ENCODE measurements around the gene CLTCL1.
"Not testable (repeated sequence)": the region's sequence is repeated elsewhere in the genome, so short reads cannot be mapped to it uniquely, and the experiment has no call there.

CLTCL1 gene

GRCh38 chr22:19306535-19306934 lies 15.0 kb upstream of the CLTCL1 start:
- not testable (repeated sequence) for H3K27me3 Mint-ChIP-seq, H3K9me3 Mint-ChIP-seq, H3K27ac Mint-ChIP-seq, H3K36me3 Mint-ChIP-seq, ATAC-seq, H3K4me1 Mint-ChIP-seq, H3K4me3 Mint-ChIP-seq

- Mint-ChIP-seq H3K4me1 (no peaks in the 10 kb centered on the region), H3K4me3 (no peak overlapping the region), H3K9me3 (no peaks in the 10 kb centered on the region), H3K36me3 (no peaks in the 10 kb centered on the region), H3K27ac (no peak overlapping the region), H3K27me3 (no peaks in the 10 kb centered on the region)
- no peak for ATAC-seq
These were observed 13.0 kb upstream of the CLTCL1 start for GRCh38 chr22:19304547-19304946.

GRCh38 chr22:19303785-19304184 lies 12.3 kb upstream of the CLTCL1 start:
- Mint-ChIP-seq H3K4me3 (no peak overlapping the region), H3K36me3 (no peaks in the 10 kb centered on the region), H3K27ac (no peak overlapping the region), H3K27me3 (no peaks in the 10 kb centered on the region), H3K9me3 (no peaks in the 10 kb centered on the region), H3K4me1 (no peaks in the 10 kb centered on the region)
- ATAC-seq: no peak

DNA sequence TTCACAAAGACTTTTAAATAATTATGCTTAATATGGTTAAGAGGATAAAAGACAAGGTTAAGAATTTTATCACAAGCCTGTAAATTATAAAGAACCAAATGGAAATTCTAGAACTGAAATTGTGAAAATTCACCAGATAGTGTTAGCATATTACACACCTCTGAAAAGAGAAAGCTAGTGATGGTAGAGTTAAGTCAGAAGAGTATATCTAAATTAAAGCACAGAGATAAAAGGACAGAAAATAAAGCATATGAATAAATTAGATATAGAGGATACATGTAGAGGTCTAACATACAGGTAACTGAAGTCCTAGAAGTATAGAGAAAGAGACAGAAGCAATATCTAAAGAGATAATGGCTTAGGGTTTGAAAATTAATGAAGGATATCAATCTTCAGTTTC lies 4.2 kb upstream of the CLTCL1 start:
- Mint-ChIP-seq H3K27me3 (peaks cover 16% of the 10 kb centered on the region), H3K4me3 (no peak overlapping the region), H3K4me1 (peaks cover 11% of the 10 kb centered on the region), H3K27ac (no peak overlapping the region), H3K9me3 (no peaks in the 10 kb centered on the region), H3K36me3 (no peaks in the 10 kb centered on the region)
- no peak for ATAC-seq

GRCh38 chr22:19292458-19293230 lies 1.1 kb upstream of the CLTCL1 start:
- Mint-ChIP-seq H3K27me3 (peaks cover 21% of the 10 kb centered on the region), H3K4me3 (peak overlapping the region; percentile 89), H3K9me3 (no peaks in the 10 kb centered on the region), H3K36me3 (no peaks in the 10 kb centered on the region), H3K27ac (peak overlapping the region; percentile 45), H3K4me1 (peaks cover 14% of the 10 kb centered on the region)
- ATAC-seq: no peak

GRCh38 chr22:19291218-19291579 lies 320 bp downstream of the CLTCL1 start:
- Mint-ChIP-seq H3K9me3 (no peaks in the 10 kb centered on the region), H3K27ac (no peak overlapping the region), H3K27me3 (peaks cover 26% of the 10 kb centered on the region), H3K4me3 (peak overlapping the region; percentile 81), H3K4me1 (peaks cover 14% of the 10 kb centered on the region), H3K36me3 (no peaks in the 10 kb centered on the region)
- peak; percentile 68 for ATAC-seq

GRCh38 chr22:19290400-19291217 lies 910 bp downstream of the CLTCL1 start:
- Mint-ChIP-seq H3K36me3 (no peaks in the 10 kb centered on the region), H3K4me1 (peaks cover 14% of the 10 kb centered on the region), H3K27ac (no peak overlapping the region), H3K27me3 (peaks cover 26% of the 10 kb centered on the region), H3K4me3 (peak overlapping the region; percentile 81), H3K9me3 (no peaks in the 10 kb centered on the region)
- ATAC-seq: peak; percentile 1

GRCh38 chr22:19289475-19290161 lies 1.9 kb downstream of the CLTCL1 start:
- no peak overlapping the region for H3K27ac Mint-ChIP-seq
- H3K27me3 Mint-ChIP-seq: peaks cover 26% of the 10 kb centered on the region
- H3K9me3 Mint-ChIP-seq: no peaks in the 10 kb centered on the region
- no peak overlapping the region for H3K4me3 Mint-ChIP-seq
- peaks cover 14% of the 10 kb centered on the region for H3K4me1 Mint-ChIP-seq
- ATAC-seq: no peak
- no peaks in the 10 kb centered on the region for H3K36me3 Mint-ChIP-seq

DNA sequence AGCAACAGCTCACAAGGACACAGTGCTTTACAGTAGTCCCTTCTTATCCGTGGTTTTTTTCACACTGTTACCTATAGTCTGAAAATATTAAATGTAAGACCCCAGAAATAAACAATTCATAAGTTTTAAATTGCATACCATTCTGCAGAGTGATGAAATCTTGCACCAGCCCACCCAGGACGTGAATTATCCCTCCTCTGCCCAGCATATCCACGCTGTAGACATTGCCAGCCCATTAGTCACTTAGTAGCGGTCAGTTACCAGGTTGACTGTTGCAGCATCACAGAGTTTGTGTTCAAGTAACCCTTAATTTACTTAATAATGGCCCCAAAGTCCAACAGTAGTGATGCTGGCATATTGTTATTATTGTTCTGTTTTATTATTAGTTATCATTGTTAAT lies 3.6 kb downstream of the CLTCL1 start:
- no peak for ATAC-seq
- no peak overlapping the region for H3K4me3 Mint-ChIP-seq
- H3K27me3 Mint-ChIP-seq: peaks cover 14% of the 10 kb centered on the region
- no peaks in the 10 kb centered on the region for H3K36me3 Mint-ChIP-seq
- peaks cover 14% of the 10 kb centered on the region for H3K4me1 Mint-ChIP-seq
- H3K9me3 Mint-ChIP-seq: no peaks in the 10 kb centered on the region
- H3K27ac Mint-ChIP-seq: no peak overlapping the region

DNA sequence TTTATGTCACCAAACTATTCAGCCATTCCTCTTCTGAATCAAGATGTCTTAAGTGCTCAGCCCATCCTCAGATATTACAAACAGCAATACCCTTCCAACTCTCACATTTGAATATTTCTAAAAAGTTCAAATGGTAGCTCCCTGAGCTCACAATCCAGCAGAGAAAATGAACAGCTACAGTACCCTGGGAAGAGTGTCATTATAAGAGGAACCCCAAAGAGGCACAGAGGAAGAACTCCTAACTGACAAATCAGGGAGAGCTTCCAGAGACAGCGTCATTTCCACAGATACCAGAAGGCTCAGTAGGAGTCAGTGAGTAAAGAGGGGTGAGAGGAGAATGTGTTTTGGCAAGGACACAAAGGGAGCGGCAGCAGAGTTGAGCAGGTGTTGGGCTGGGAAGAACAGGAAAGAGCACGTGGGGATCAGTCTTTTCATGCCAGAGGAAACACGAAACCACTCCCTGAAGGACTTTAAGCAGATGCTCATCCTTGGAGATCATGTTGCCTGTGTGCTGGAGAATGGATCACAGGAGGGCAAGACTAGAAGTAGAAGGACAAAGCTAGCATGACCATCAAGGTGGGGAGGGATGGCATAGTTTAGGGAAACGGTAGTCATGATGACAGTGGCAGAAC lies 4.3 kb downstream of the CLTCL1 start:
- Mint-ChIP-seq H3K36me3 (no peaks in the 10 kb centered on the region), H3K27ac (no peak overlapping the region), H3K4me1 (peaks cover 9% of the 10 kb centered on the region), H3K9me3 (no peaks in the 10 kb centered on the region), H3K27me3 (peaks cover 14% of the 10 kb centered on the region), H3K4me3 (no peak overlapping the region)
- no peak for ATAC-seq

GRCh38 chr22:19285831-19286230 lies 5.7 kb downstream of the CLTCL1 start:
- no peak for ATAC-seq
- Mint-ChIP-seq H3K27me3 (peaks cover 11% of the 10 kb centered on the region), H3K4me1 (peaks cover 4% of the 10 kb centered on the region), H3K36me3 (no peaks in the 10 kb centered on the region), H3K4me3 (no peak overlapping the region), H3K27ac (no peak overlapping the region), H3K9me3 (no peaks in the 10 kb centered on the region)

DNA sequence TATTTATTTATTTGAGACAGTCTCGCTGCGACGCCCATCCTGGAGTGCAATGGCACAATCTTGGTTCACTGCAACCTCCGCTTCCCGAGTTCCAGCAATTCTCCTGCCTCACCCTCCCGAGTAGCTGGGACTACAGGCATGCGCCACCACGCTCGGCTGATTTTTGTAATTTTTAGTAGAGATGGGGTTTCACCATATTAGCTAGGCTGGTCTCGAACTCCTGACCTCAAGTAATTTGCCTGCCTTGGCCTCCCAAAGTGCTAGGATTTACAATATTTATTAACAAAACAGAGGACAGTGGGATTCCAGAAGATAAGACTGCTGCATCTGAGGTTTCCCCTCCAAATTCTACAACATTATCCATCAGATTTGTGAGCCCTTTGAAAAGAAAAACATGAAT lies 12.4 kb downstream of the CLTCL1 start:
- H3K36me3 Mint-ChIP-seq, H3K4me1 Mint-ChIP-seq, H3K27ac Mint-ChIP-seq, H3K4me3 Mint-ChIP-seq, H3K9me3 Mint-ChIP-seq, H3K27me3 Mint-ChIP-seq, ATAC-seq: not testable (repeated sequence)

DNA sequence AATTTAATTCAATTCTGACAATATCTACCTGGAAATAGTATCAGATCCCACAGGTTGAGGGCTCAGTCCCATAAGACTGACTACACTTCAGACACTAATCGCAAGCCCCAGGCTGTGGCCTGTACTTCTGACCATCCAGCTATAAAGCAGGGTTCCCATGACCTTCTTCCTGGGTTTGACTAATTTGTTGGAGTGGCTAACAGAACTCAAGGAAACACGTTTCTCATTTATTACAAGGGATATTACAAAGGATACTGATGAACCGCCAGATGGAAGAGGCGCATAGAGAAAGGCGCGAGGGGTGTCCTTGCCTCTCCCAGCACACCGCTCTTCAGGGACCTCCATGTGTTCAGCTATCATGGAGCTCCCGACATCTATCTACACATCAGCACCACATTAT lies 13.7 kb downstream of the CLTCL1 start:
- no peak for ATAC-seq
- Mint-ChIP-seq H3K4me3 (no peak overlapping the region), H3K9me3 (no peaks in the 10 kb centered on the region), H3K27ac (no peak overlapping the region), H3K36me3 (no peaks in the 10 kb centered on the region), H3K4me1 (no peaks in the 10 kb centered on the region), H3K27me3 (peaks cover 11% of the 10 kb centered on the region)

GRCh38 chr22:19275919-19276600 lies 15.5 kb downstream of the CLTCL1 start:
- H3K27me3 Mint-ChIP-seq: peaks cover 11% of the 10 kb centered on the region
- no peak overlapping the region for H3K4me3 Mint-ChIP-seq
- H3K36me3 Mint-ChIP-seq: no peaks in the 10 kb centered on the region
- H3K9me3 Mint-ChIP-seq: no peaks in the 10 kb centered on the region
- ATAC-seq: no peak
- H3K4me1 Mint-ChIP-seq: no peaks in the 10 kb centered on the region
- H3K27ac Mint-ChIP-seq: no peak overlapping the region

DNA sequence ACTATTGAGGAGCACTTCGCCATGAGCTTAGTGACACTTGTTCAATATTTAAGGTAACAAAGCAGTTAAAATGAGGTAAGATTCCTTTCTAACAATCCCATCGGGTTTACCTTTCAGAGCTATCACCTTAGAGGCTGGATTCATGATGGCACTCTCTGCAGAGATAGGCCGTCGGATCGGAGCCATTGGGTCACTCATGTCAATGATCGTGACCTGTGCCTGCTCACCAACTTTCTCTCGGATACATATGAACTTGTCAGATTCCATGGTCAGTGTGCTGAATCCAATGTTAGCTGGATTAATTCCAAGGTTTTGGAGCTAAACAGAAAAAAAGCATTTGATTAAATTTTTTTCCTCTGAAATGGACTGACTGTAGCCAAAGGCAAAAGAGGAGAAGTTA lies 16.0 kb downstream of the CLTCL1 start:
- Mint-ChIP-seq H3K4me3 (no peak overlapping the region), H3K9me3 (no peaks in the 10 kb centered on the region), H3K27me3 (peaks cover 11% of the 10 kb centered on the region), H3K4me1 (no peaks in the 10 kb centered on the region), H3K27ac (no peak overlapping the region), H3K36me3 (no peaks in the 10 kb centered on the region)
- no peak for ATAC-seq

Data from stimulated activated memory B cell treated with anti-CD40 and anti-IgM and Interleukin-4, amounts not matched to agents 10 μg/mL and 1 μg/mL and 100 μg/mL, for 72 hours (primary cell).